A673 (cell line): ENCODE data around the gene KATNBL1.

Experiments
- EZH2 ChIP-seq: fragments of 200-600 bp; sonication (generic); IDR thresholded peaks from 2 replicates; pipeline ENCODE4 v1.6.1; 2017; ENCODE audit warnings: borderline replicate concordance, low read depth, mild to moderate bottlenecking, mixed read lengths, antibody characterized with exemption, low read length; ENCODE audit not compliant: poor library complexity, severe bottlenecking
- TF ChIP-seq, protein P1 (sequence below): fragments of 300-800, 200-600 bp; sonication (generic); conservative IDR thresholded peaks from 2 replicates; pipeline ENCODE4 v1.5.1; 2017; ENCODE audit warnings: low read depth, mild to moderate bottlenecking, antibody characterized with exemption, low read length, moderate library complexity, mixed read lengths

DNA sequence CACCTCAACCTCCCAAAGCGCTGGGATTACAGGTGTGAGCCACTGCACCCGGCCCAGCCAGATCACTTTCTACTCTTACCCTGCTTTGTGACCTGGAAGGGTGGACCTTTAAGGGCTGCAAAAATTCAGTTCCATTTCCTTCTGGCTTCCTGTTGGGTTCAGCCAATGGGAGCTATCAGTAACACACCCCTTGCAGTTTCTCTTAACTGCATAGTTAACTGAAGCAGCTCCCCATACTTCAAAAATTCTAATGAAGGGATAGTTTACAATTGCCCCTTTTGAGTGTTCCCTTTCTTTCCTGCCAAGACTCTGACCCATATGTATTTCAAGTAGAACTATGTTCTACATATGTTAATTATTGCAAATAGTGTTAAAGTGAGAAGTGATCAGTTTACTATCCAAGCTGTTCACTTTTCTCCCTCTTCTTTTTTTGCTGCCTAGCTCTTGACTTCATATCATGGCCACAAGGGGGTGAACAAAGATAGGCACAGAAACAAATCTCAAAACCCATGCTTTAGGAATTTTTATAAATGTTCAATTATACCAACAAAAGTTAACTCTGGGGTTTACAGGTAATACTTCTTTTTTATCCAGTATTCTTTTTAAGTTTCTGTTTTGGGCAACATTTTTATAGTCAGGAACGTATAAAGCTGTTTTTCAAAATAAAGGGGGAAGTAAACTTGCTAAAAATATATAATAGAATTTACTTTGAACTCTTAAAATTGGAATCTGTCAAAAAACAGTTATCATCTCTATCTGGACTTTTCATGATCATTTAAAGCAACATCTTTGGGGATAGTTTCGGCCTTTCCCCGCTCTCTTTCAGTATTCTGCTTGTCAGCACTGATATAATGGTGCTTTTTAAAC, 99.9 kb downstream of the KATNBL1 start:
- TF ChIP-seq, protein P1, sequence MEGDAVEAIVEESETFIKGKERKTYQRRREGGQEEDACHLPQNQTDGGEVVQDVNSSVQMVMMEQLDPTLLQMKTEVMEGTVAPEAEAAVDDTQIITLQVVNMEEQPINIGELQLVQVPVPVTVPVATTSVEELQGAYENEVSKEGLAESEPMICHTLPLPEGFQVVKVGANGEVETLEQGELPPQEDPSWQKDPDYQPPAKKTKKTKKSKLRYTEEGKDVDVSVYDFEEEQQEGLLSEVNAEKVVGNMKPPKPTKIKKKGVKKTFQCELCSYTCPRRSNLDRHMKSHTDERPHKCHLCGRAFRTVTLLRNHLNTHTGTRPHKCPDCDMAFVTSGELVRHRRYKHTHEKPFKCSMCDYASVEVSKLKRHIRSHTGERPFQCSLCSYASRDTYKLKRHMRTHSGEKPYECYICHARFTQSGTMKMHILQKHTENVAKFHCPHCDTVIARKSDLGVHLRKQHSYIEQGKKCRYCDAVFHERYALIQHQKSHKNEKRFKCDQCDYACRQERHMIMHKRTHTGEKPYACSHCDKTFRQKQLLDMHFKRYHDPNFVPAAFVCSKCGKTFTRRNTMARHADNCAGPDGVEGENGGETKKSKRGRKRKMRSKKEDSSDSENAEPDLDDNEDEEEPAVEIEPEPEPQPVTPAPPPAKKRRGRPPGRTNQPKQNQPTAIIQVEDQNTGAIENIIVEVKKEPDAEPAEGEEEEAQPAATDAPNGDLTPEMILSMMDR: peak; percentile 72
- no peak for TF ChIP-seq EZH2
